ENCODE results near the gene TMED4.
A peak's percentile ranks its signal among the peaks of the same experiment; 100 is the strongest.

The TMED4 gene

GRCh38 chr7:44538798-44539668 lies 43.0 kb downstream of the TMED4 start:
- TF ChIP-seq POLR2A (IDR thresholded peaks at IDR 0.05; ENCODE audit: low read depth, low read length) = no peak
- TF ChIP-seq PAX5 (IDR thresholded peaks at IDR 0.05; ENCODE audit: insufficient read depth, low read length, severe bottlenecking) = no peak
- no peak for TF ChIP-seq POU2F2 (IDR thresholded peaks at IDR 0.05; ENCODE audit: low read depth, low read length)
- TF ChIP-seq POLR2AphosphoS5 (IDR thresholded peaks at IDR 0.05; ENCODE audit: low read depth, low read length) = no peak
- no peak for TF ChIP-seq SPI1 (IDR thresholded peaks at IDR 0.05; ENCODE audit: low read depth, low read length)
- no peak for TF ChIP-seq TAF1 (IDR thresholded peaks at IDR 0.05; ENCODE audit: low read depth, low read length)
- FAIRE-seq (no peak), DNase-seq (ENCODE audit: insufficient read length, low spot score) (no peak)

- TF ChIP-seq POU2F2 (IDR thresholded peaks at IDR 0.05; ENCODE audit: low read depth, low read length) = no peak
- TF ChIP-seq TAF1 (IDR thresholded peaks at IDR 0.05; ENCODE audit: low read depth, low read length) = no peak
- TF ChIP-seq PAX5 (IDR thresholded peaks at IDR 0.05; ENCODE audit: insufficient read depth, low read length, severe bottlenecking) = no peak
- TF ChIP-seq SPI1 (IDR thresholded peaks at IDR 0.05; ENCODE audit: low read depth, low read length) = no peak
- no peak for TF ChIP-seq POLR2A (IDR thresholded peaks at IDR 0.05; ENCODE audit: low read depth, low read length)
- TF ChIP-seq POLR2AphosphoS5 (IDR thresholded peaks at IDR 0.05; ENCODE audit: low read depth, low read length) = no peak
- FAIRE-seq = no peak
- DNase-seq (ENCODE audit: insufficient read length, low spot score) = no peak
These were observed 43.8 kb downstream of the TMED4 start for GRCh38 chr7:44538093-44538797.

- no peak for DNase-seq (ENCODE audit: insufficient read length, low spot score)
- no peak for FAIRE-seq
- no peak for TF ChIP-seq TAF1 (IDR thresholded peaks at IDR 0.05; ENCODE audit: low read depth, low read length)
- TF ChIP-seq POU2F2 (IDR thresholded peaks at IDR 0.05; ENCODE audit: low read depth, low read length) = no peak
- no peak for TF ChIP-seq POLR2AphosphoS5 (IDR thresholded peaks at IDR 0.05; ENCODE audit: low read depth, low read length)
- no peak for TF ChIP-seq PAX5 (IDR thresholded peaks at IDR 0.05; ENCODE audit: insufficient read depth, low read length, severe bottlenecking)
- no peak for TF ChIP-seq SPI1 (IDR thresholded peaks at IDR 0.05; ENCODE audit: low read depth, low read length)
- TF ChIP-seq POLR2A (IDR thresholded peaks at IDR 0.05; ENCODE audit: low read depth, low read length) = no peak
These were observed 44.6 kb downstream of the TMED4 start for GRCh38 chr7:44537442-44537841.

- no peak for TF ChIP-seq POLR2AphosphoS5 (IDR thresholded peaks at IDR 0.05; ENCODE audit: low read depth, low read length)
- no peak for TF ChIP-seq POLR2A (IDR thresholded peaks at IDR 0.05; ENCODE audit: low read depth, low read length)
- no peak for TF ChIP-seq SPI1 (IDR thresholded peaks at IDR 0.05; ENCODE audit: low read depth, low read length)
- no peak for TF ChIP-seq PAX5 (IDR thresholded peaks at IDR 0.05; ENCODE audit: insufficient read depth, low read length, severe bottlenecking)
- TF ChIP-seq POU2F2 (IDR thresholded peaks at IDR 0.05; ENCODE audit: low read depth, low read length) = no peak
- TF ChIP-seq TAF1 (IDR thresholded peaks at IDR 0.05; ENCODE audit: low read depth, low read length) = no peak
- DNase-seq (ENCODE audit: insufficient read length, low spot score) (no peak), FAIRE-seq (no peak)
These were observed 45.9 kb downstream of the TMED4 start for GRCh38 chr7:44536090-44536489.

GRCh38 chr7:44535348-44536064 lies 46.5 kb downstream of the TMED4 start:
- FAIRE-seq = no peak
- TF ChIP-seq TAF1 (IDR thresholded peaks at IDR 0.05; ENCODE audit: low read depth, low read length) = no peak
- no peak for TF ChIP-seq SPI1 (IDR thresholded peaks at IDR 0.05; ENCODE audit: low read depth, low read length)
- no peak for TF ChIP-seq POLR2AphosphoS5 (IDR thresholded peaks at IDR 0.05; ENCODE audit: low read depth, low read length)
- no peak for TF ChIP-seq POU2F2 (IDR thresholded peaks at IDR 0.05; ENCODE audit: low read depth, low read length)
- no peak for TF ChIP-seq PAX5 (IDR thresholded peaks at IDR 0.05; ENCODE audit: insufficient read depth, low read length, severe bottlenecking)
- no peak for TF ChIP-seq POLR2A (IDR thresholded peaks at IDR 0.05; ENCODE audit: low read depth, low read length)
- no peak for DNase-seq (ENCODE audit: insufficient read length, low spot score)

GRCh38 chr7:44534501-44534900 lies 47.5 kb downstream of the TMED4 start:
- peak; percentile 80 for DNase-seq (ENCODE audit: insufficient read length, low spot score)
- TF ChIP-seq POLR2AphosphoS5 (IDR thresholded peaks at IDR 0.05; ENCODE audit: low read depth, low read length) (no peak), SPI1 (IDR thresholded peaks at IDR 0.05; ENCODE audit: low read depth, low read length) (no peak), POLR2A (IDR thresholded peaks at IDR 0.05; ENCODE audit: low read depth, low read length) (no peak), POU2F2 (IDR thresholded peaks at IDR 0.05; ENCODE audit: low read depth, low read length) (no peak)
- FAIRE-seq = peak; percentile 81

- no peak for TF ChIP-seq POLR2A (IDR thresholded peaks at IDR 0.05; ENCODE audit: low read depth, low read length)
- TF ChIP-seq SPI1 (IDR thresholded peaks at IDR 0.05; ENCODE audit: low read depth, low read length) = no peak
- no peak for TF ChIP-seq POLR2AphosphoS5 (IDR thresholded peaks at IDR 0.05; ENCODE audit: low read depth, low read length)
- TF ChIP-seq PAX5 (IDR thresholded peaks at IDR 0.05; ENCODE audit: insufficient read depth, low read length, severe bottlenecking) = no peak
- TF ChIP-seq POU2F2 (IDR thresholded peaks at IDR 0.05; ENCODE audit: low read depth, low read length) = no peak
- no peak for TF ChIP-seq TAF1 (IDR thresholded peaks at IDR 0.05; ENCODE audit: low read depth, low read length)
- no peak for FAIRE-seq
- no peak for DNase-seq (ENCODE audit: insufficient read length, low spot score)
These were observed 47.9 kb downstream of the TMED4 start for GRCh38 chr7:44534087-44534486.

GRCh38 chr7:44533301-44534055 lies 48.6 kb downstream of the TMED4 start:
- FAIRE-seq (no peak), DNase-seq (ENCODE audit: insufficient read length, low spot score) (no peak)

More at GRCh38 chr7:44533301-44534055, 48.6 kb downstream of the TMED4 start:
- no peak for TF ChIP-seq SPI1 (IDR thresholded peaks at IDR 0.05; ENCODE audit: low read depth, low read length)

All from GM12891 (cell line).